Nucleus accumbens (tissue), 56 donors: ENCODE data around the gene RNF144B.
"Not testable (repeated sequence)": the region's sequence is repeated elsewhere in the genome, so short reads cannot be mapped to it uniquely, and the experiment has no call there.

Source experiments
- DNase-seq, 56 donors: peaks; one replicate each; lab custom pipeline; 2025; lab: John Stamatoyannopoulos, UW

RNF144B gene

GRCh38 chr6:18368277-18369105 lies 18.7 kb upstream of the RNF144B start:
- no peak for DNase-seq

DNA sequence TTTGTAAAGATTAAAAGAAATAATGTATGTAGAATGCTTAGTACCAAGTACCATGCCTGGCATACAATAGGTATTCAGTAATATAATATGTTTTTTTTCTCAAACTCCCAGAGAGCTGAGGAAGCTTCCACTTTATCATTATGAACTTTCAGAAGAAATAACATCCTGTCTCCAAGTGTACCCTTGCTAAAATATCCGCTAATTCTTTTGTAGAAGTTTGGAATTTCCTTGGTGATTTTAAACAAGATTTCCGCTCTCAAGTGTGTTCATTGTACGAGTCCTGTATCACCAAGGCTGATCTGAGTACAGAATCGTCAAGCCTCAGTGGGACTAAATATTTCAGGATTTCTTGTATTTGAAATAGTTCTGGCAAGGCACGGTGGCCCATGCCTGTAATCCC lies 16.1 kb upstream of the RNF144B start:
- no peak for DNase-seq

DNA sequence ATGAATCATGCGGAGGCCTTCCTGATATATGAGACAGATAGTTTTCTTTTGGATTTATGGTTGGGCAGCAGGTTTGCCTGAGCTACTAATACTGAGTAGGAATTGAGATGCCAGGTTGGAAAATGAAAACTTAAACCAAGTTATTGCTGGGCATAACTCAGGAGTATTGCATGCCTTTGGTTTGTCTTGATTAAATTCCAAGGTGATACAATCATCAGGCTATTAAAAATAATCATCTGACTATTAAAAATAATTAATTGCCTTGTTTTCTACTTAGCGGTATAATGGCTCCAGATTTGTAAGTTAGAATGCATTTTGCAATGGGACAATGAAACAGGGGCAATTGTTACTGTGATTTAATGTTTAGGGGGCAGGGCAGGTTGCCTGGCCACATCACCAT lies 15.5 kb upstream of the RNF144B start:
- no peak for DNase-seq

DNA sequence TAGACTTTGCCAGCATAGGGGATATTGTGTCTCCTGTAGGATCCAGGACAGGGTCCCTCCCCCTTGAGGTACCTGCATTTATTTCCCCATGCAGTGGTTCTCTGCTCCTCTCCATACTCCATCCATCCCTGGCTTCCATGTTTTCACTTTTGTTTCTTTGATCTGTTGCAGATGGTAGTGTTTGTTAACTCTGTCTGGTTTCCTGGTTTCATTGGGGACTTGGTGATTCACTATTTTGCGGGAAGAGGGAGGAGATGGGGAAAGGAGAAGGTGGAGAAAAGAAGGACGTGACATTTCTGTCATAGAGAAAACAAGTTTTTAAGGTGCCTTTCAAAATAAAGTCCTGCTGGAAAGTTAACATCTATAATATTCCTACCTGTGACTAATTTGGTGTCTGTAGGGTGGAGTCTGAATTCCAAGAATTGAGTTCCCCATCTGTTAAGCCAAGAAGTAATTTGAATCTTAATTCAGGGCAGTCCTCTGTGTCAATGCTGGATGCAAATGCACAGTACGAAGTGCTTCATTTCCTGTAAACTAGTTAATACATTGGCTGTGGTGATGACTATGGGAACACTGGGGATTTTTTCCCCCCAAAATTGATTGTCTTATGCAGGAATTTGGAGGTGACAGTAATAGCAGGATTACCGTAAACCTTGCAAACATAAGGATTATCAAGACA lies 6.9 kb upstream of the RNF144B start:
- DNase-seq: no peak

- no peak for DNase-seq
Observed at GRCh38 chr6:18380851-18381250, 6.3 kb upstream of the RNF144B start.

GRCh38 chr6:18383441-18383840 lies 3.7 kb upstream of the RNF144B start:
- DNase-seq: no peak

DNA sequence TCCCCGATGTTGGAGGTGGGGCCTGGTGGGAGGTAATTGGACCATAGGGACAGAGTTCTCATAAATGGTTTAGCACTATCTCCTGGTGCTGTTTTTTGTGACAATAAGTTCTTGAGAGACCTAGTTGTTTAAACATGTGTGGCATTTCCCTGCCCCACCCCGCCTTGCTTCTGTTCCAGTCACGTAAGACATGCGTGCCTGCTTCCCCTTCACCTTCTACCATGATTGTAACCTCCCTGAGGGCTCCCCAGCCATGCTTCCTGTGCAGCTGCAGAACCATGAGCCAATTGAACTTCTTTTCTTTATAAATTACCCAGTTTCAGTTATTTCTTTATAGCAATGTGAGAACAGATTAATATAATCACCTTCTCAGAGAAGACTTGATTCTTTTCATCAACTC lies 2.5 kb upstream of the RNF144B start:
- no peak for DNase-seq

DNA sequence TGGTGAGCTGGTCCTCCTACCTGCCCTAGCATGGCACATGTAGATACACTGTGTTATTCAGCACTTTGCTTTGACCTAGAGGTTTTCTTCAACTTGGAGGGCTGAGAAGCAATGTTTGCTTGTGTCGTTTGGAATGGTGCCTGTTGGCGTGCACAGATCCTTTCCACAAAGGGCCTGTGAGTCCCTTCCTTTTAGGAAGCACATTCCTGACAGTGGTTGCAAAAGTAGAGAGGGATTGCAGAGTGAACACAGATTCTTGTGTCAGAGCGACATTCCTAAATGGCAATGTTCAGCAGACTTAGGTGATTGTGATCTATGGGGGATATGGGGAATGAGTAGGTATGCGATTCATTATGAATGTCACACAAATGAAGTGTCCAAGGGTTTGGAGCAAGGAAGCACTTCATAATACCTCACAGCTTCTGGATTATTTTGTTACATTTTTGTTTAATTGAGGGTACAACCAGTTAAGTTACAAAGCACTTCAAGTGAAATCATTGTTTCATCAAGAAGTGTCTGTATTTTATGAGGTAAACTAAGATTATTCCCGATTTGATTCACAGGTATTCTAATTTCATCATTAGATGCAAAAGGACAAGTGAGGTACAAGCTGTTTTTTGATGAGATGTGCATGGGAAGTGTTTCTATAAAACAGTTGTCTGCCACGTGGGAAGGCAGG lies 713 bp upstream of the RNF144B start:
- no peak for DNase-seq

DNA sequence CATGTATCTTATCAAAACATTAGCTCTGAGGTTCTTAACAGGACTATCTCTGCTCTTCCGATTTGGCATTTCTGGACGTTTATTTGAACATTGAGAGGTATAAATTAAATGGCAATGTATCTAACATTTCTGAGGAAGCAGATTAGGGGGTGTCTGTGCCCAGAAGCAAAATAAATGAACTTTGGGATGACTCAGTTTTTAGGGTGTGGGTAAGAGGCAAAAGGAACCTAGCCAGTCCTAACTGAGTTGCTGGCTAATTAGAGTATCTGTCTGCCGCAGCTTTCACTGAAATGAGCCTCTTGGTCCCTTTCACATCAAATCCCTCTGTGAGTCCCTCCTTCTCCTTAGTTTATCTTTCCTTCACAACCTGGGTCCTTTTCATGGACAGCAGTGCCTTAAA lies 1.1 kb downstream of the RNF144B start:
- no peak for DNase-seq

DNA sequence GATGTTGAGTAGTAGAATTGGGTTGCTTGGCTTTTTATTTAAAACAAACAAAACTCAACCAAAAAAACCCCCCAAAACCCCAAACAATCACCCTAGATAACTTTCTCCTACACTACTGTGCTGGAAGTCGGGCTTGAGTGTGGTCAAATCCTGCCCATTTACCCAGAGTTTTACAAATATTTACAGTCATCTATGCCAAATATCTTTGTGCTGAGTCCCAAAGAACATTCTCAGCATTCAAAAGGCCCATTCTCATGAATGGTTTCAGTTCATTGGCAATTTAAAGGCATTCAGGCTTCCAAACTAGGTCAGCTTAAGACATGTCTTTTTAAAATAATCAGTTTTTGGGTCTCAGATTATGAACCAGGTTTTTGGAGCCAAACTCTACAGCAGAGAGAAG lies 1.8 kb downstream of the RNF144B start:
- DNase-seq: no peak

- DNase-seq: no peak
Observed at GRCh38 chr6:18389479-18389878, 2.3 kb downstream of the RNF144B start.

- DNase-seq: no peak
Observed at GRCh38 chr6:18390476-18390875, 3.3 kb downstream of the RNF144B start.

DNA sequence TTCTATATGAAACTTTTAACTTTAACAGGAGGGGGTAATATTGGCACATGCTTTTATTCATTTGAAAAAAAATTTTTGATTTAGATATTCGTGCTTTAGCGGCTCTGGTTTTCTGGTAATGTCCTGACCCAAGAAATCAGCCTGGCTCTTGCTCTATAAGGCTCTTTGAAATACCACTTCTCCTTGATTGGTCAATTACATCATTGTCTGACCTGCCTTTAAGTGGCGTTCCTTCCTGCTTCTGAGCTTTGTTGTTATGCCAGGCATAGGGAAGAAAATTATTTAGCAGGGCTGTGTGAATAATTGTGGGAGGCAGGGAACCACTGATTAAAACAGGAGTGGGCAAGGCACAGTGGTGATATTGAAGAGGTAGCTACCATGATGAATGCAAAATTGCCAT lies 3.9 kb downstream of the RNF144B start:
- no peak for DNase-seq

DNA sequence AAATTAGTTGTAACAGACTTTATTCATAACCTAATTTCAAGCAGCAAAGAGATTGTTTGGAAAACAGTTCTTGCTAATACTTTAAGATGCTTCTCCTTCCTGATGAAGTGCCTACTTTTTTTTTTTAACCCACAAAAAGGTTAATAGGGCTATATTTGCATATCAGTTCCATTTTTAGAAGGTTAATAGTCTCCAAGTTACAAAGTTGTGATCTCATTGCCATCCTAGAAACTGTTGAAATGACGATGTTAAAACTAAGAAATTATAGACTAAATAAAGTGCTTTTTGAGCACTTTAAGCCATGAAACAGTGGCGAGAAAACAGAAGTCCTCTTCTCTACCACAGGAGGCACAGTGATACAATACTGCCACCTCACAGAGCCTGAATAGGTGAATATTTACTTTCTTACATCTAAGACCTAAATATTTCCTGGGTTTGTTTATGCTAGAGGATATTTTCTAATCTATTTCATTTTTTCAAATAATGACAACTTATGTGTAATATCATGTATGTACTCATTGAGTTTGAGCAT lies 5.3 kb downstream of the RNF144B start:
- no peak for DNase-seq

GRCh38 chr6:18393698-18394097 lies 6.5 kb downstream of the RNF144B start:
- DNase-seq: no peak

DNA sequence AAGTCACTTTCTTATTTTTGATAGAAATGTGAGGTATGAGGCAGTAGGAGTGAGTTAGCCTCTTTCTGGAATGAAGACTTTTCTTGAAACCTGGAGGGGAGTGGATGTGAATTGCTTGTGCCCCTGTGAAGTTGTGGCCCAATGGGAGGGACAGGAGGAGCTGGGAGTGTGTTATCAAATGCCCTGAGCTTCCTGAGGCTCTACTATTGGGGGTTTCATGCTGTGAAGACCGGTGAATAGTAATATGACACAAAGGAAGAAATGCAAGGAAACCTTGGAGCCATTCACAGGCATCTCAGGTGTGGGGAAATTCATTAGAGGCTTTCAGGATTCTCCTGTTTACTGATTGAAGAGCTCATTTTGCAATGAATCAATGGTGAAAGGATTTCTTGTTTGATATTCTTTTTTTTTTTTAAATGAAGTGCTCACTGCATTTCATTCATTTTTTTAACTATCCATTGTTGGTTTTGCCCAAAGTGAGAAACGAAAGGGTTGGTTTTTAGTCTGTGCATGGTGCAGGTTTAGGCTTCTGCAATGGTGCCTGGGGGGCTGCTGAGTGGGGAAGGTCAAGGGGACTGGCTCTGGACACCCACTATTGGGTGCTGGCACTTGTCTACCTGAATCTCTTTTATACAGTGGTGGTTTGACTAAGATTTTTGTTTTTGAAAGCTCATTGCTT lies 8.2 kb downstream of the RNF144B start:
- DNase-seq: no peak

DNA sequence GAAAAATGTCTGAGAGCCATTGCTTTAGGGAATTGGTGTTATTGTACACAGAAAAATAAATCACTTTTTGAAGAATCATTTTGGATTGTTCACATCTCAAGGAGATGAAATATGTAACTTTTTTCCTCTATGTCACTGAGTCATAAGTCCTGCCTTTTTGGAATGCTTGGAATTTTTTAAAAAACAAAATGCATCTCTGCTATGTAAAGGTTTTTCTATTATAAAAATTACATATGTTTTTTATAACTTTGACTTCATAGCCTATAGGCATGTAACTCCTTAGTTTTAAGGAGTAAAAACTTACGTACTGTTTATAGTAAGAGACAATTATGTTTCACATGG lies 8.7 kb downstream of the RNF144B start:
- DNase-seq: no peak

- DNase-seq: no peak
Observed at GRCh38 chr6:18397701-18398100, 10.6 kb downstream of the RNF144B start.

DNA sequence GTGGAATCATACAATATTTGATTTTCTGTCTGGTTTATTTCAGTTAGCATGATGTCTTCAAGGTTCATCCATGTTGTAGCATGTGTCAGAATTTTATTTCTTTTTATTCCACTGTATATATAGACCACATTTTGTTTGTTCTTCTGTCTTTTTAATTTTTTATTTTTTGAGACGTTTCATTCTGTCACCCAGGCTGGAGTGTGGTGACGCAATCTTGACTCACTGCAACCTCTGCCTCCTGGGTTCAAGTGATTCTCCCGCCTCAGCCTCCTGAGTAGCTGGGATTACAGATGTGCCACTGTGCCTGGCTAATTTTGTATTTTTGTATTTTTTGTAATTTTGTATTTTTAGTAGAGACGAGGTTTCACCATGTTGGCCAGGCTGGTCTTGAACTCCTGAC lies 11.1 kb downstream of the RNF144B start:
- not testable (repeated sequence) for DNase-seq

- no peak for DNase-seq
Observed at GRCh38 chr6:18400831-18401446, 13.8 kb downstream of the RNF144B start.
